GM12864 (cell line): Measurements from ENCODE around the gene ABCA1.

Source experiments
- DNase-seq: peaks from one replicate; pipeline ENCODE4 v3.0.0-alpha.2; 2011; ENCODE audit warnings: low read depth
- H3K4me3 ChIP-seq: 2 replicates; pipeline ENCODE4 v1.5.1; 2011; ENCODE audit warnings: mild to moderate bottlenecking, low read depth, low read length, control low read depth
- CTCF ChIP-seq: IDR thresholded peaks from 2 replicates; pipeline ENCODE4 v1.5.1; 2011; ENCODE audit warnings: low read depth, mild to moderate bottlenecking, moderate library complexity, low read length, control low read depth, inconsistent platforms; ENCODE audit errors: missing control alignments

Gene ABCA1

DNA sequence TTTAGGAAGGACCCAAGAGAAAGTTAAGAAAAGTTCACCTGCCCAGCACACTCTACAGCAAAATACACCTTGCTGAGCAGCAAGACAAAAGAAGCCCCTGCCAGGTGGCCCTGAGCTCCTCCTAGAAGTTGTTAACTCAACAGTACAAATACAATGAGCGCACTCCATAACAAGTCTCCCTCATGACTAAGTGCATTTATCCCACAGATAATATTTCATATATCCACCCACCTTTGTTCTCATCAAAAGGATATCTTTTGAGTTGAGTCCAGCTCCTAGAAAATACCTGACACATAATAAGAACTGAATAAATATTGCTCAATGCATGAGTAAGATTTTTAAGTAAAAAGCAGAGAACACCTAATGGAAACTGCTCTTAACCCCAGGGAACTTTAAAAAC is 73.3 kb downstream of the ABCA1 start:
- TF ChIP-seq CTCF: no peak
- no peak for DNase-seq
- H3K4me3 ChIP-seq: no peak overlapping the region

DNA sequence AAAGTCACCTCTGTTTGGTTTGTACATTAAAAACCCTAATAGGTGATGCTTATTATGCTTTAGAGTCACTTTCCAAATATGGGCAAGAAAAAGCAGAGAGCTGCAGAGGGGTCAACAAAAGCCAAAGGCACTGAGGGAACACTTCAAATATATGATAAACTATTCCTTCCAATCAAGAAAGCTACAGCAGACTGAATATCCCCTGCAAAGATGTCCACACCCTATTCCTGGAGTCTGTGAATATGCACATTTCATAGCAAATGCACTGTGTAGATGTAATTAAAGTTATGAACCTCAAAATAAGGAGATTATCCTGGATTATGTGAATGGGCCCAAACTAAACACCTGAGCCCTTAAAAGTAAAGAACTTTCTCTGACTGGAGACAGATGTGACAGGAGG is 74.3 kb downstream of the ABCA1 start:
- H3K4me3 ChIP-seq: no peak overlapping the region
- no peak for DNase-seq
- no peak for TF ChIP-seq CTCF

DNA sequence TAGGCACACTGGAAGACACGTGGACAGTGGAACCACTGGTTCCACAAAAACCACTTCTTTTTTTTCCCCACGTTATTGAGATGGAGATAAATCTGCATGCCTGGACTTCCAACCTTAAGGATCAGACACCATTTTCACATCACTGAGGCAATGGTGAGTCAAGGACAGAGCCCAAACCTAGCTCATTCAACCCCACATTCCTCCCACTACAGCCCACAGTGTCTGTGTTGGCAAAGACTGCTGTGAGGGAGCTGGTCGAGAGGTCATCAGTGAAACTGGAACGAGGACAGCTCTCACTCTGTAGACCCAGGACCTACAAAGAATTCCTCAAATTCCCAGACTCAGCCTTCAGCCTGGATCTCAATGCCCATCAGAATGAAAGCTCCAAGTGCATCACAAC is 74.8 kb downstream of the ABCA1 start:
- DNase-seq: no peak
- TF ChIP-seq CTCF: no peak
- H3K4me3 ChIP-seq: no peak overlapping the region

DNA sequence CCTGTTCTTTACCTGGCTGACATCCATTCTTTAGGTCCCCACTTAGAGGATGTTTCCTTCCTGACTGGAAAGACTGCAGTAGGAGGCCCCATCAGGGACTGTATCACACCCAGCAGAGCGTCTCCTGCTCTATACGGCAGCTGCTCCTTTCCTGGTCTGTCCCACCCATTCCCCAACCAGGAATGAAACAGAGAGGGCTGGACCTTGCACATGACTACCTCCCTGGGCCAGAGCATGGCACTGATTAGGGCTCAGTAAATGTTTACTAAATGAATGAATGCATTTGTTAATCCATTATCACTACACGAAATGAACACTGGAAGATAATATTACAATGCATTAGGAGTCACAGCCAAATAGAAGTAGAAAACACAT is 76.4 kb downstream of the ABCA1 start:
- no peak for DNase-seq
- TF ChIP-seq CTCF: no peak

DNA sequence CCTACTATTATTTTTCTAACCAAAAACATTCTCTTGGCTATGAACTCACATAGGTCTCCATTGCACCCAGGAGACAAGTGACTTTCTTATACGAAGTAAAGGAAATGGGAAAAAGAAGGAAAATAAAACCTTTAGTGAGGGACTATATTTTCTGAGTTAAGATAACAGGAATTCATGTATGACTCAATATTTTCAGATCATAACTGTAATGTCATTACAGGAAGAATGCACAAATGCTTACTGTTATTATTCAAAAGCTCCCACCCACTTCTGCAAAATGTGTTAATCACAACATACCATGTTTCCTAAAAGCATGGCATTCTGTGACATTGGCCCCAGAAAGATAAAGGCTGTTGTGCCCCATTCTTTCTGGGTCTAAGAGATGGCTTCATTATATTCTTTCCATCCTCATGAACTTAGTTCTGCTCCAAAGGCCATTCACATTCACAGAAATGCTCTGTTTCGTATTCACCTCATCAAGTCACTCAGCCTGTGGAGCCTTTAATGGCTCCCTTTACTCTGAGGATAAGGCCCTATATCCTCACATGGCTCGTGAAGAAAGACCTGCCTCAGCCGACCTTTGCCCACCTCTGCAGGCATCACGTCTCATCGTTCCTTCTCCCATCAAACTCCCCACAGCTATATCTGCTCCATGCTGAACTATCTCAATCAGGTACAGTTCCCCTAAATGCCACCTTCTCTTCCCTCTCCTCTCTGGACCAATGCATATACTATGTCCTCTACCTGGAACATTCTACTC is 77.0 kb downstream of the ABCA1 start:
- no peak for TF ChIP-seq CTCF
- H3K4me3 ChIP-seq: no peak overlapping the region
- DNase-seq: no peak

More for the DNA sequence above, 76.4 kb downstream of the ABCA1 start:
- no peak overlapping the region for H3K4me3 ChIP-seq

DNA sequence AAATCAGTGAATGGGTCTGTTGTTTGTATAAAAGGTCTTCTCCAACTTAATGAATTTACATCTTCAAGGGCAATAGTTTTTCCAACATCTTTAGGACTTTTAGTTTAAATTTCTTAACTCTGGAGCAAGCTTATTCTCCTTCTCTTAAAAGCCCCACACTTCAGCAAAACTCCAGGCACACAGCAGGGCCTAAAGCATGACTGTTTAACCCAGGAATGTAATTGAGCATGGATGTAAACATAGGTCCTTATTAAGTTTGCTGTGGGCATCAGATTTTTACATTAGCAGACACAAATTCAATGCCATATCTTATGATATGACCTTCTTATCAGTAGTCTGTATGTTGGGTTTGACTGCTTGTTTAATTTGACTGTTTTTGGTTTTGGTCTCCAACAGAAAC is 78.9 kb downstream of the ABCA1 start:
- DNase-seq: no peak
- no peak for TF ChIP-seq CTCF
- H3K4me3 ChIP-seq: no peak overlapping the region

DNA sequence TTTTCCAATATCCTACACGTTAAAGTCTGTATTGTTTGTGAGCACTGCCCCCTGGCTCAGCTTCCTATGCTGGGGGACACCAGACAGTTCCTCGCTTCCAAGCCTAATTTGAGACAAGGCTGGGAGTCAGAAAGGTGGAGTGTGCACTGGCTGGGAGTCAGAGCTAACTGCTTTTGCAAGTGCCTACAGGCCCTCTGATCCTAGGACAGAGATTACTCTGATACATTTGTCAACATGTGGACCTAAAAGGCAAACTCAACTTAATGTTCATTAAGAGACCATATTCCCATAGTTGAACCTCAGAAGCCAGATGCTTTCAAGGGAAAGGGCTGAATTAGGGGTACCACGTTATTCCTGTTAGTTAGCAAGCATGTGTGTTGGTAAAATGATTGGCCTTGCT is 83.2 kb downstream of the ABCA1 start:
- no peak for TF ChIP-seq CTCF
- no peak overlapping the region for H3K4me3 ChIP-seq

More for the DNA sequence above, 83.2 kb downstream of the ABCA1 start:
- DNase-seq: no peak
